HL-60 (cell line): ENCODE results near the gene AQP1.

Experiments used
- CTCF ChIP-seq: IDR thresholded peaks from one replicate; pipeline ENCODE4 v1.5.1; 2011; ENCODE audit warnings: low read length, control low read depth, inconsistent platforms; ENCODE audit not compliant: insufficient read depth
- POLR2AphosphoS5 ChIP-seq: IDR thresholded peaks from 2 replicates; pipeline ENCODE4 v1.6.1; 2012; ENCODE audit warnings: low read depth
- REST ChIP-seq: IDR thresholded peaks from 2 replicates; pipeline ENCODE4 v1.6.1; 2012; ENCODE audit warnings: low read depth; ENCODE audit not compliant: insufficient replicate concordance
- SPI1 ChIP-seq: IDR thresholded peaks from 2 replicates; pipeline ENCODE4 v1.6.1; 2012; ENCODE audit warnings: low read depth, mild to moderate bottlenecking, borderline replicate concordance

- TF ChIP-seq CTCF (no peak), REST (no peak), POLR2AphosphoS5 (no peak), SPI1 (no peak)
Observed at GRCh38 chr7:30863706-30864035, 48.0 kb upstream of the AQP1 start.
